Thyroid gland (tissue), 4 donors: ENCODE measurements around the gene WWP2.

Experiments
- CTCF ChIP-seq, 6 experiments: fragments of 200-600 bp in 3 of 6; fragments of 450-650 bp in 3 of 6; sonication (generic) in 3 of 6; IDR thresholded peaks; one replicate each; pipeline ENCODE4 v1.5.1; 2016 to 2019; ENCODE audit warnings: antibody characterized with exemption in 6 of 6, mild to moderate bottlenecking in 2 of 6, inconsistent platforms in 1 of 6, moderate library complexity in 1 of 6
- POLR2A ChIP-seq, 2 donors: fragments of 450-650 bp; IDR thresholded peaks; one replicate each; pipeline ENCODE4 v1.6.1; 2017; ENCODE audit warnings: antibody characterized with exemption in 2 of 2, mild to moderate bottlenecking in 2 of 2, moderate library complexity in 1 of 2

GRCh38 chr16:69741951-69742904, 19.9 kb upstream of the WWP2 start:
- no peak for TF ChIP-seq CTCF (IDR thresholded peaks at IDR 0.05)
- TF ChIP-seq POLR2A (IDR thresholded peaks at IDR 0.05): peak in 1 of 2 donors; percentile 36
